Activated T-cell treated with anti-CD3 and anti-CD28 coated beads, Interleukin-2, amount 50 U/mL, for 48 hours (primary cell): ENCODE results near the gene DNAL1.

Experiments
- DNase-seq, 2 experiments: peaks; one replicate each; pipeline ENCODE4 v3.0.0-alpha.2; 2020

Gene DNAL1

DNA sequence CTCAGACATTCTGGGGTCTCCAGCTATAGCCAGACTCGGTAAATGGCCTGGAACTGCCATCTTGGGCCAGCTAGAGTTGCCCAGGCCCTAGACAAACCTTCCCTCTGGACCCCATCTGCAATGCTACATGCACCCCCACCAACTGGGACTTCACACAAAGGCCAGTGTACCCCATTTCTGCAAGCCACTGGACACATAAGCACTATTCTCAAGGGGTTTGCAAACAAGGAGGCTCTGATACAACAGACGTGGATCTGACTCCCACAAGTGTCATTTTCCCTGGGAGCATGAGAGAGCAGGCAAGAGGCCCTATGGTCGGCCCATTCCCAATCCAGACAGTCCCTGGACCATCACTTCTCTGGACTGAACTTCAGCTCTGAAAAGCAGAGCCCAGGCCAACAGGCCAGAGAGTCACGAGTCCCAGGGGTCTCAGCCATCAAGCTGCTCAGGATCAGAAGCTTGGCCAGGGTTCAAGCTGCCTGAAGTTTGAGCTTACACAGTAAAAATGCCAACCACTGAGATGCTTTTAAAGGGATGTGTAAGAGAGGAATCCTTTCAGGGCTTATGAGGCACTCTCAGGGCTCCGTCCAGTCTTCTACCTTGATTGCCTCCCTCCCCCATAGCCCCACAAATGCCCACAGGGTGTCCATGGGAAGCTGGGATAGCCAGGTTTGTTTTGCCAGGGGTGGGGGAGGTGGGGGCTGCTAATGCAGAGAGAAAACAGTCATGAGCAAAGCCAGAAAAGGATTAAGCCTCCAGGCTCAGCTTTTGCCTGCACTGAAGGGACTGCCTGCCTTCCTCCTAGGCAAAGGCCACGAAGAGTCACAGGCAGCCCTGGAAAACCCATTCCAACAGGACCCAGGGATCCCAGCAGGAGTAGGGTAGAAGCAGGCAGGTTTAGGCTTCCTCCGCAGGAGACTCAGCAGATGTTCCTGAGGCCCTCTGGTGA, 101.1 kb downstream of the DNAL1 start:
- no peak for DNase-seq

DNA sequence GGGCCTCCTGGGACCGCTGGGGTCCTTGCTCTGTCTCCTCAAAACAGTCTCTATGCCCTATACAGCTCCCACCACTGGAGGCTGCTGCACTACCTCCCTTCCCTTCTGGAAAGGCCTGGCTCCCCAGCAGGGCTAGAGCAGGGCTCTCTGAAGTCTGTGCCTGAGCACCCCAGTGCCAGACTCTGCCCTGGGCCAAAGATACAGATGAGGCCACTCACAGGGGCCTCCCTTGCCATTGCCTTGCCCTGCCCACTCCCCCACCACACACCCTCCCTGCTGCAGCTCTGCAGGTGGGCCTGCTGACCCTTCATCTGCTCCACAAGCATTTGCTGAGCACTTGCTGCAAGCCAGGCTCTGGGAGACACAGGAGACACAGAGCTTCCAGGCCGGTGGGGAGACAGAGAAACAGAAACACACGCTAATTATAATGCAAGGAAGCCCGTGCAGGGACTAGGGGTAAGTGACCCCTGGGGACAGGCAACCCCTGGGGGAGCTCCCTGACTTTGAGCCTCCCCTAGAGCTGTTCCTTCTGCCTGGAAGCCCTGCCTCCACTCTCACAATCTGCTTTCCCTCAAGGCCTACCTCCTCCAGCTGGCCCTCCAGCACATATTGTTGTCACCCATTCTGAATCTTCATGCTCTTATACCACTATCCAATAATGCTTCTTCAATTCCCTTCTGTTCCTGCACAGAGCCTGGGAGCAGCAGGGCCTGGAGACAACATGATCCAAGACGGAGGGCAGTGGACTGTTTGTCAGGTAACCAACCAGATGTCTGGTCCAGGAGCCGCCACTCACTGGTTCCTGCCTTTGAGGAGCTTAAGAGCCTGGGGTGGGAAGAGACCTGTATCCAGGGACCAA, 102.0 kb downstream of the DNAL1 start:
- no peak for DNase-seq

DNA sequence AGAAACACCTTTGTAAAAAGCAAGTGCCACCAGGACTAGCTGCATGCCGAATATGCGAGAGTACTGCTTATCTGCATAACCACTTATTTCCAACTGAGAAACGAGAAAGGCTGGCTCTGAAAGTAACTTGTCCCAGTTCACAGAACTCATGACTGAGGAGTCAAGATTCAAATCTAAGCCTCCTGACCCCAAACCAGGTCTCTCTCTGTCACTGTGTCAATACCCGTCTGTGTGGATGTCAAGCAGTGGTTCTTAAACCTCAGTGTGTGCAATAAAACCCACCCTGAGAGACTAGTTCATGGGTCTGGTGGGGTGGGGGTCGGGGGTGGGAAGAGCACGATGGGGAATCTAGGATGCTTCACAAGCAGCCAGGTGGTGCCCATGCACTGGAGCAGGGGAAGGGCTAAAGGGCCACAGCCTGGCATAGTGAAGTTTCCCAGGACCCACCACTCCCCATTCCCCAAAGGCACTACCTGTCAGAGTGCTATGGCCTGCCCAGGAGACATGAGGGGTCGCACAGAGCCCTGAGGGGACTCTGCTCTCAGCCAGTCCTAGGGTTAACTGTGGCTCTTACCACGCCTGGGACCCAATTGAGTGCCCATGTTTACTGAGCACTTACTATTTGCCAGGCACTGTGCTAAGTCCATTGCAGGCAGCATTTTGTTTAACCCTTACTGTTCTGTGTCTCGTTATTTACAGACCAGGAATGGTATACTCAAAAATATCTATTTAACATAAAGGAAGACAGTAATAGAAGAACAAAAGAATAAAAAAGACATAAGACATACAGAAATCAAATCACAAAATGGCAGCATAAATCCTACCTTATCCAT, 102.8 kb downstream of the DNAL1 start:
- DNase-seq = no peak

DNA sequence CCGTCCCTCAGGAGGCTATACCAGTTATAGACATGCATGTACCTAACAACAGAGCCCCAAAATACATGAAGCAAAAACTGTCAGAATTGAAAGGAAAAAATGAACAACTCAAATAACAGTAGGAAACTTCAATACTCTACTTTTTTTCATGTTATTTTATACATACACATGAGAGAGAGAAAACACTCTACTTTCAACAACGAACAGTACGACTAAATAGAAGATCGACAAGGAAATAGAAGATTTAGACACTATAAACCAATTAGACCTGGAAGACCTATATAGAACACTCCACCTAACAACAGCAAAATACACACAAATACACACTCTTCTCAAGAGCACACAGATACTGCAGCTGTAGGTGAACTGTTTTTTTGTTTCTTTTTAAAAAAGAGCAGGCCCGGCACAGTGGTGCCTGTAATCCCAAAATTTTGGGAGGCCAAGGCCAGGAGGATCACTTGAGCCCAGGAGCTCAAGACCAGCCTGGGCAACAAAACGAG, 104.1 kb downstream of the DNAL1 start:
- no peak for DNase-seq

DNA sequence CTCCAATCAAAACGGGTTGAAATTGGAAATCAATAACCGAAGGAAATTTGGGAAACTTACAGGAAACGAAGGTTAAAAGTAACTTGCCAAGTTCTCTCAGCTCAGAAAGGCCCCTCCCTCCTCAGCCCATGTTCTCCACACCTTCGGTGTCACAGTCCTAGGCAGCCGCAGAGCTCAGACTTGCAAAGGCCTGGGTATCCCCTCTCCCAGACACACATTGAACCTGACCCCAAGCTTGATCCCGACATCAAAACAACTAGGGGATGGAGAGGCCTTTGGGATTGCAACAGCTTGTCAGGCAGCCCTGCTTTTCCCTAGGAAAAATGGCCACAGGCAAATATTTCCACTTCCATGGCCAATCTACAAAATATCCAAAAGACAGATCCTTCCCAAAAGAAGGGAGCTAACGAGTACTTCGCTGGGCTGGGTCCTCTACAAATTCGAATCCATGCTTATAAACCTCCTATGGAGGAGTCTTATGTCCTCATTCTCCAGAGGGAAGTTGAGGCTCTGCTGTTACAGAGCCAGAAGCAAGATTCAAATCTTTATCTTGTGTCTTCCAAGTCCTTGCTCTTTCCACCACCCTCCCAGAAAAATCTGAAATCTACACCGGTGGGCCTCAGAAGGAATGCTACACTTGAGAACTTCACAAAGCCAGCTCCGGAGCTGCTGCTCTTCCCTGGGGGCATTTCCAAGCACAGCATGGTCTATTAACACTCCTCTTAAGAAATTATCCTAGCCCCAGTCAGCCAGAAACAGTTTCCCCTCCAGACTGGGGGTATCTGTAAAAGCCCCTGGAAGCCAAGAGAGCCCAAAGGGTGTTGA, 105.1 kb downstream of the DNAL1 start:
- no peak for DNase-seq

DNA sequence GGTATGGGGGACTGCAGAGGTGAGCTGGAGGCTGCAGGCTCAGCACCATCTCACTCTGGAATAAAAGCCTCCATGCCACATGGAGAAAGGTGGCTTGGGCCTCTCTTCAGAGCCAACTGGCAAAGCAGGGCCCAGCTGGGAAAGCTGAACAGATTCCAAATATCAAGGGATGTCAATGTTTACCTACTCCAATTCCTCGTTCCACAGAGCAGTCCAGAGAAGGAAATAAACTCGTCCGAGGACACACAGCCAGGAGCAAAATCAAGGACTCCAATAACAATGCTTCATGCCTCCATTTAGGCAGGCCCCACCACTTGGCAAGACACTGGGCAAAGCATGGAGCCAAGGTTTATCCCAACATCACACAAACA, 105.7 kb downstream of the DNAL1 start:
- no peak for DNase-seq

DNA sequence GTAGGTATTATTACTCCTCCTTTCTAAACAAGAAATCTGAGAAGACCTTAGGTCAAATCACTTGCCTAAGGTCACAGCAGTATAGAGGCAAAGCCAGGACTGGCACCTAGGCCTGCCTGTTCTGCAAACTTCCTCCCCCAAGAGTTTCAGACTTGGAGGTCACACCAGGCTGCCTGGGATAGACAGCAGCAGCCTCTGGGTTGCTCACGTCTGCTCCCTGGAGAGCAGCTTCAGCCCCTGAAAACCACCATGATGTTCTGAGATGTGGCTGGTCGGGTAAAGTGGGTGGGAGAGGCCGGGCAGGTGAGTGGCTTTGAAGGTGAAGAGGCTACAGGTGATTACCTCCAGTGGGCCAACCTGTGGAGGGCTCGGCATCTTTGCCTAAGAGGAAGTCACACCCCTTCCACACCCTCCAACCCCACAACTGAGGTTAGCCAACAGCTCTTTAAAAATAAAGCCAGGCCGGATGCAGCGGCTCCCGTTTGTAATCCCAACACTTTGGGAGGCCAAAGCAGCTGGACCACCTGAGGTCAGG, 106.4 kb downstream of the DNAL1 start:
- DNase-seq = no peak

DNA sequence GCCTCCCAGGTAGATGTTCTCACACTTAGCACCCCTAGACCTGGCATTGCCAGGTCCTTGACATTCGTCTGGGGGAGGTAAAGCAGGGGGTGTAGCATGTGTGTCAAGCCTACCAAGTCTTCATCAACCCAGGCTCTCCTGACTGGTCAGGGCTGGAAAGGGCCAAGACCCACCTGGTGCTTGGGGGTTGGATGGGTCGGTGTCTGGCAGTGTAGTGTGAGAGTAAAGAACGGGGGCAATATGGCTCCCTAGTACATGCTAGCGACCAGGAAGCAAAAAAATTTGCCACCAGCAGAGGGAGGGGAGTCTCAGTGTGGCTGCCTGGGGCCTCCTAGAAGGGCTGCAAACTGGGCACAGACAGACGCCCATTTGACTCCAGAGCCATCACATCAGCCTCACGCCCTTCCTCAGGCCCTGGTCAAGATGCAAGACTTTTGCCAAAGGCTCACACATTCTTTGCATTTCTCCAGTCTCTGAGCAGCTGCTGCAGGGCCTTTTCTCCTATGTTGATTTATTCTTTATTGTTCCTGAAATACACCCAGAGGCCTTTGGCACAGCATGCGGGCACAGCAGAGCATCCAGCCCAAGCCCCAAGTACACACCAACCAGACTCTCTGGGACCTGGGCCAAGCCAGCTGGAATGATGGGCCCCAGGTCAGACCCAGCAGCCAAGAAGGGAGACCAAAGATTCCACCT, 107.7 kb downstream of the DNAL1 start:
- peak in 1 of 2 experiments; percentile 51 for DNase-seq
